ENCODE data around the gene RTP2. TPM values are rescaled to one million over a fixed set of nuclear protein-coding genes. Genes with fewer than 3 reads are reported as not detected.

Gene RTP2
- total and polyA plus RNA-seq, 9 of the 15 experiments (the other 6 are each of a cell fraction or from before 2014, with no cell fraction given) = not detected

DNA sequence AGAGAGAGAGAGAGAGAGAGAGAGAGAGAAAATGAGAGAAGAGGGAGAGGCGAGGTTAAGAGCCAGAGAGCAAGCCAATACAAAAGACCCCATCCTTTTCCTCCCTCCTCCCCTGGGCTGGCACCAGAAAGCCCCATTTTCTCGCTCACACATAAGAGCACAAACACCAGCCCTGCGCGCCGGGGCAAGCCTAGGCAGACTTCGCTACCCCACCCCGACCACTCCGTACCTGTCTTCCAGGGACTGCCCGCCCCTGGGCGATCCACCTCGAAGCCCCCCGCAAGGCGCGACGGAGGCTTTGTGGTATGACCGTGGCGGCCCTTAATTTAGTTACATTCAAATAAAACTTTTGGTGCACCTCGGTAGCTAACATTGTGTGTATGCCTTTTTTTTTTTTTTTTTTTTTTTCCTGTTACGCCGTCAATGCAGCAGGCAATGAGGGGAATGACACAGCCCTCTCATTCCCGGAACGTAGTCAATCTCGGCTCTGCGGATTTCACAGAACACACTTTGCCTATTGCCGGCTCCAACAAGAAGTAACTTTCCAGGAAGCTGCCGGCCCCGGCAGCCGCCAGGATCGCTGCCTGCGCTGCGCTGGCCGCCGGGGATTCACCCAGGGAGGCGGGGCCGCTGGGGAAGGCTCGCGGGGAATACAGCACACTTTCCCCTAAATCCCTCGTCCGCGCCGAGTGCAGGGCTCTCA is 35.2 kb upstream of the RTP2 start:
- FAIRE-seq = no peak
- POLR2A ChIA-PET = interaction anchor here (0.6 kb wide), 1 partner anchor 406 kb away, joined by 3 read pairs; no protein-coding TSS in a partner anchor
- peak; percentile 9; the same call in 2 of the 3 replicates for ATAC-seq
- H3K27me3 ChIP-seq (ENCODE audit: control insufficient read depth in 2 of 2, insufficient read depth in 2 of 2, low read length in 2 of 2) = peaks cover 0 to 13% of the 10 kb centered on the region in 2 experiments; a peak in 1 of 5 replicates
- no peak overlapping the region for H3K27ac ChIP-seq (ENCODE audit: extremely low read depth, low read depth, low read length)
- H3K4me1 ChIP-seq (replicated peaks in 1 of 2; ENCODE audit: control insufficient read depth in 2 of 2, insufficient read depth in 2 of 2, low read length in 2 of 2) = peaks cover 43 to 60% of the 10 kb centered on the region in 2 experiments
- in situ Hi-C loops (cut with MboI) (loop anchor here (25.0 kb wide), 1 partner anchor 1400 kb away; no protein-coding TSS in a partner anchor), intact Hi-C loops (cut with micrococcal nuclease) (no loop called here)
- peak overlapping the region; percentile 72 for H3K4me2 ChIP-seq (ENCODE audit: insufficient read depth, low read length)
- peak overlapping the region; percentile 92 for H2AFZ ChIP-seq (ENCODE audit: low read depth, low read length)
- CTCF ChIA-PET (ENCODE audit: low intra/inter-chr PET ratio) = interaction anchor here (0.6 to 1.0 kb wide), 5 partner anchors 11 to 1219 kb away, joined by 3 to 5 read pairs (median 3); no protein-coding TSS in a partner anchor
- H3K4me3 ChIP-seq = peak overlapping the region; percentile 38; the same call in 1 of the 2 replicates
- peak overlapping the region; percentile 39 to 65; a peak in 3 of 4 replicates for H3K9ac ChIP-seq (ENCODE audit: insufficient read depth in 1 of 2, low read depth in 2 of 2, low read length in 2 of 2)
- 25% methylated on average over 37 of the region's 41 CpGs for WGBS (ENCODE audit: insufficient coverage, low coverage, missing lambda C conversion rate)
- H4K20me1 ChIP-seq (replicated peaks; ENCODE audit: control insufficient read depth, insufficient read depth, low read length) = peaks cover 19% of the 10 kb centered on the region
- H3K79me2 ChIP-seq (ENCODE audit: control insufficient read depth, insufficient read depth, low read length) = peaks cover 5% of the 10 kb centered on the region
- no peaks in the 10 kb centered on the region for H3K36me3 ChIP-seq (ENCODE audit: control insufficient read depth, insufficient read depth, low read length)
- no peaks in the 10 kb centered on the region for H3K9me1 ChIP-seq (ENCODE audit: control insufficient read depth, insufficient read depth, low read length)
- H3K9me3 ChIP-seq (replicated peaks; ENCODE audit: control insufficient read depth, insufficient read depth, low read depth, low read length) = no peaks in the 10 kb centered on the region
- DNase-seq (ENCODE audit: extremely low read depth in 1 of 4, low spot score in 3 of 4) = peak; percentile 36 to 45 (median 41)
- no TSS peak for BruUV-seq (replicated peaks)
- TF ChIP-seq CBFA2T2 (conservative IDR thresholded peaks at IDR 0.05) = no peak
- TF ChIP-seq ZFP36 (IDR thresholded peaks at IDR 0.05; ENCODE audit: low read depth, low read length, partially characterized antibody) = peak; percentile 81
- TF ChIP-seq, protein P1, sequence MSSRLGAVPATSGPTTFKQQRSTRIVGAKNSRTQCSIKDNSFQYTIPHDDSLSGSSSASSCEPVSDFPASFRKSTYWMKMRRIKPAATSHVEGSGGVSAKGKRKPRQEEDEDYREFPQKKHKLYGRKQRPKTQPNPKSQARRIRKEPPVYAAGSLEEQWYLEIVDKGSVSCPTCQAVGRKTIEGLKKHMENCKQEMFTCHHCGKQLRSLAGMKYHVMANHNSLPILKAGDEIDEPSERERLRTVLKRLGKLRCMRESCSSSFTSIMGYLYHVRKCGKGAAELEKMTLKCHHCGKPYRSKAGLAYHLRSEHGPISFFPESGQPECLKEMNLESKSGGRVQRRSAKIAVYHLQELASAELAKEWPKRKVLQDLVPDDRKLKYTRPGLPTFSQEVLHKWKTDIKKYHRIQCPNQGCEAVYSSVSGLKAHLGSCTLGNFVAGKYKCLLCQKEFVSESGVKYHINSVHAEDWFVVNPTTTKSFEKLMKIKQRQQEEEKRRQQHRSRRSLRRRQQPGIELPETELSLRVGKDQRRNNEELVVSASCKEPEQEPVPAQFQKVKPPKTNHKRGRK (tag; IDR thresholded peaks at IDR 0.05) = peak; percentile 69
- peak in 1 of 2 experiments; percentile 37; a peak in 1 of 4 replicates for TF ChIP-seq RCOR1 (IDR thresholded peaks at IDR 0.05; ENCODE audit: borderline replicate concordance in 1 of 2, low read depth in 2 of 2, low read length in 2 of 2)
- TF ChIP-seq UBTF (IDR thresholded peaks at IDR 0.05; ENCODE audit: borderline replicate concordance in 1 of 2, low read depth in 2 of 2, low read length in 2 of 2) = peak in 1 of 2 experiments; percentile 80; a peak in 2 of 4 replicates
- no peak for TF ChIP-seq ARID2 (IDR thresholded peaks at IDR 0.05)
- 0 out of 2 replicates have a peak, but pooled peaks have one; percentile 29 for TF ChIP-seq ELF1 (tag; IDR thresholded peaks at IDR 0.05)
- TF ChIP-seq STAG1 (CRISPR knock-in tag; IDR thresholded peaks at IDR 0.05; ENCODE audit: borderline replicate concordance) = no peak
- TF ChIP-seq ZNF354B (CRISPR knock-in tag; IDR thresholded peaks at IDR 0.05) = no peak
- TF ChIP-seq MBD1 (CRISPR knock-in tag; IDR thresholded peaks at IDR 0.05) = peak; percentile 72; the same call in 1 of the 2 replicates
- TF ChIP-seq ZKSCAN1 (IDR thresholded peaks at IDR 0.05; ENCODE audit: low read depth, low read length) = no peak
- TF ChIP-seq, protein P2, sequence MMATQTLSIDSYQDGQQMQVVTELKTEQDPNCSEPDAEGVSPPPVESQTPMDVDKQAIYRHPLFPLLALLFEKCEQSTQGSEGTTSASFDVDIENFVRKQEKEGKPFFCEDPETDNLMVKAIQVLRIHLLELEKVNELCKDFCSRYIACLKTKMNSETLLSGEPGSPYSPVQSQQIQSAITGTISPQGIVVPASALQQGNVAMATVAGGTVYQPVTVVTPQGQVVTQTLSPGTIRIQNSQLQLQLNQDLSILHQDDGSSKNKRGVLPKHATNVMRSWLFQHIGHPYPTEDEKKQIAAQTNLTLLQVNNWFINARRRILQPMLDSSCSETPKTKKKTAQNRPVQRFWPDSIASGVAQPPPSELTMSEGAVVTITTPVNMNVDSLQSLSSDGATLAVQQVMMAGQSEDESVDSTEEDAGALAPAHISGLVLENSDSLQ (IDR thresholded peaks at IDR 0.05) = no peak
- TF ChIP-seq CXXC5 (CRISPR knock-in tag; IDR thresholded peaks at IDR 0.05) = peak; percentile 50; the same call in 1 of the 2 replicates
- TF ChIP-seq NRF1 (conservative IDR thresholded peaks at IDR 0.05 in 1 of 2, IDR thresholded peaks at IDR 0.05 in 1 of 2) = peak; percentile 61 to 66

Measured in K562 (cell line).